ENCODE data around the gene RYR1. TPM values are rescaled to one million over a fixed set of nuclear protein-coding genes. Genes with fewer than 3 reads are reported as not detected.

The RYR1 gene
- total RNA-seq, 1 donor from 2014 or later: 0.65 TPM

- H3K36me3 Mint-ChIP-seq (ENCODE audit: insufficient read depth): peaks cover 7% of the 10 kb centered on the region
- peaks cover 14% of the 10 kb centered on the region for H3K4me1 Mint-ChIP-seq (ENCODE audit: low read depth)
- no peak for DNase-seq (ENCODE audit: low spot score, unreplicated experiment)
- TF ChIP-seq CTCF (IDR thresholded peaks at IDR 0.05; ENCODE audit: unreplicated experiment): no peak
- no peaks in the 10 kb centered on the region for H3K9me3 Mint-ChIP-seq (ENCODE audit: low read depth)
- peak overlapping the region; percentile 67 for H3K27ac Mint-ChIP-seq
- peak overlapping the region; percentile 44 for H3K4me3 Mint-ChIP-seq (ENCODE audit: low read depth)
- H3K27me3 Mint-ChIP-seq: no peaks in the 10 kb centered on the region
These were observed 183.8 kb downstream of the RYR1 start for GRCh38 chr19:38617283-38617763.

- no peak for TF ChIP-seq CTCF (IDR thresholded peaks at IDR 0.05; ENCODE audit: unreplicated experiment)
- Mint-ChIP-seq H3K4me1 (ENCODE audit: low read depth) (peaks cover 14% of the 10 kb centered on the region), H3K27ac (peak within 1 kb of the TSS; percentile 96), H3K9me3 (ENCODE audit: low read depth) (no peaks in the 10 kb centered on the region), H3K27me3 (no peaks in the 10 kb centered on the region), H3K36me3 (ENCODE audit: insufficient read depth) (peaks cover 7% of the 10 kb centered on the region), H3K4me3 (ENCODE audit: low read depth) (peak within 1 kb of the TSS; percentile 99)
- DNase-seq (ENCODE audit: low spot score, unreplicated experiment): no peak
These were observed 184.5 kb downstream of the RYR1 start, which contains the start of gene MAP4K1 for GRCh38 chr19:38617764-38618589. TSS of gene MAP4K1 (minus strand) at chr19:38617953. CDS start at chr19:38617895, 58 bp downstream.

- TF ChIP-seq CTCF (IDR thresholded peaks at IDR 0.05; ENCODE audit: unreplicated experiment): no peak
- peaks cover 14% of the 10 kb centered on the region for H3K4me1 Mint-ChIP-seq (ENCODE audit: low read depth)
- no peaks in the 10 kb centered on the region for H3K9me3 Mint-ChIP-seq (ENCODE audit: low read depth)
- peak; percentile 100 for DNase-seq (ENCODE audit: low spot score, unreplicated experiment)
- peak within 1 kb of the TSS; percentile 99 for H3K4me3 Mint-ChIP-seq (ENCODE audit: low read depth)
- H3K27ac Mint-ChIP-seq: peak within 1 kb of the TSS; percentile 96
- H3K27me3 Mint-ChIP-seq: no peaks in the 10 kb centered on the region
- H3K36me3 Mint-ChIP-seq (ENCODE audit: insufficient read depth): peaks cover 7% of the 10 kb centered on the region
These were observed 185.3 kb downstream of the RYR1 start, which contains the start of gene EIF3K for GRCh38 chr19:38618590-38619360. TSS of gene EIF3K (plus strand) at chr19:38619188. CDS start at chr19:38619269, 81 bp downstream.

- Mint-ChIP-seq H3K4me3 (ENCODE audit: low read depth) (peak overlapping the region; percentile 99), H3K36me3 (ENCODE audit: insufficient read depth) (peaks cover 9% of the 10 kb centered on the region), H3K9me3 (ENCODE audit: low read depth) (no peaks in the 10 kb centered on the region), H3K27me3 (no peaks in the 10 kb centered on the region), H3K27ac (peak overlapping the region; percentile 96), H3K4me1 (ENCODE audit: low read depth) (peaks cover 14% of the 10 kb centered on the region)
- no peak for TF ChIP-seq CTCF (IDR thresholded peaks at IDR 0.05; ENCODE audit: unreplicated experiment)
- DNase-seq (ENCODE audit: low spot score, unreplicated experiment): no peak
These were observed 186.1 kb downstream of the RYR1 start for GRCh38 chr19:38619361-38620174.

All from progenitor cell of endocrine pancreas (in vitro differentiated cells).